A549 (cell line): ENCODE measurements around the gene GPR61. TPM values are rescaled to one million over a fixed set of nuclear protein-coding genes. Genes with fewer than 3 reads are reported as not detected.

Experiments
- ATAC-seq, 2 experiments: fragments of 200-7000 bp in 1 of 2; fragments of >200 bp in 1 of 2; cut with Nextera tagmentation in 1 of 2; cut with Tn5 transposase in 1 of 2; 3 replicates each; pipeline versions ENCODE4 v1.8.0 to v1.9.1; 2018 to 2020; ENCODE audit warnings: mild to moderate bottlenecking in 1 of 2, moderate library complexity in 1 of 2
- CTCF ChIA-PET: fragments of 300-600 bp; sonication (Branson Sonifier 250); formaldehyde crosslinking; extraction: SDS; loops from one replicate; lab custom pipeline; 2021; ENCODE audit warnings: antibody characterized with exemption, inconsistent platforms; lab: Yijun Ruan, JAX
- POLR2A ChIA-PET: fragments of 350-600 bp; formaldehyde crosslinking; extraction: SDS; loops from one replicate; lab custom pipeline; 2021; ENCODE audit warnings: antibody characterized with exemption, inconsistent platforms; lab: Yijun Ruan, JAX
- DNase-seq, 2 experiments: peaks; one replicate each; pipeline versions ENCODE4 v3.0.0 to v3.0.0-alpha.2; 2011 to 2016; ENCODE audit warnings: low read depth in 1 of 2, low spot score in 1 of 2
- FAIRE-seq: peaks from 2 replicates; lab custom pipeline; 2011; peaks lifted over from hg19 to GRCh38; lab: Jason Lieb, UNC
- H3K27ac ChIP-seq, 2 experiments: fragments of >200 bp; sonication (Bioruptor Twin); formaldehyde crosslinking; 3 replicates each; pipeline ENCODE4 v1.5.1; 2016 to 2017
- H3K4me1 ChIP-seq: fragments of >200 bp; sonication (Bioruptor Twin); formaldehyde crosslinking; 3 replicates; pipeline ENCODE4 v1.6.1; 2016
- H3K4me2 ChIP-seq: fragments of >200 bp; sonication (Bioruptor Twin); formaldehyde crosslinking; 3 replicates; pipeline ENCODE4 v1.6.1; 2016
- H3K4me3 ChIP-seq: fragments of >200 bp; sonication (Bioruptor Twin); formaldehyde crosslinking; 3 replicates; pipeline ENCODE4 v1.5.1; 2016
- H3K9me3 ChIP-seq: fragments of >200 bp; sonication (Bioruptor Twin); formaldehyde crosslinking; 3 replicates; pipeline ENCODE4 v1.6.1; 2016
- CHD2 ChIP-seq: fragments of 150-350 bp; IDR thresholded peaks from 2 replicates; pipeline ENCODE4 v1.6.1; 2014; ENCODE audit warnings: low read length; ENCODE audit not compliant: partially characterized antibody
- CHD4 ChIP-seq: fragments of 200-600 bp; sonication (generic); IDR thresholded peaks from 2 replicates; pipeline ENCODE4 v1.6.1; 2016; ENCODE audit warnings: antibody characterized with exemption, mild to moderate bottlenecking, borderline replicate concordance
- E2F6 ChIP-seq: IDR thresholded peaks from 2 replicates; pipeline ENCODE4 v1.6.1; 2012; ENCODE audit warnings: low read depth, borderline replicate concordance
- EHF ChIP-seq: fragments of 250-450 bp; sonication (Bioruptor Pico); IDR thresholded peaks from 2 replicates; pipeline ENCODE4 v1.5.0; 2020; ENCODE audit warnings: mild to moderate bottlenecking
- EP300 ChIP-seq, 2 experiments: fragments of >200 bp; sonication (Bioruptor Twin); formaldehyde crosslinking; IDR thresholded peaks; 2 replicates in 1 of 2; 3 replicates in 1 of 2; pipeline ENCODE4 v1.6.1; 2016 to 2017
- FOXS1 ChIP-seq: fragments of 250-450 bp; sonication (Bioruptor Pico); IDR thresholded peaks from 2 replicates; pipeline ENCODE4 v1.5.0; 2020; ENCODE audit warnings: mild to moderate bottlenecking, moderate library complexity
- HOXB13 ChIP-seq: fragments of 250-450 bp; sonication (Bioruptor Pico); IDR thresholded peaks from 2 replicates; pipeline ENCODE4 v1.5.0; 2020; ENCODE audit warnings: low read depth, mild to moderate bottlenecking, moderate library complexity
- JUN ChIP-seq, 2 experiments: fragments of >200 bp; sonication (Bioruptor Twin); formaldehyde crosslinking; IDR thresholded peaks; 2 replicates in 1 of 2; 3 replicates in 1 of 2; pipeline ENCODE4 v1.6.1; 2016 to 2017
- KDM1A ChIP-seq: fragments of 200-600 bp; sonication (generic); IDR thresholded peaks from 2 replicates; pipeline ENCODE4 v1.6.1; 2016; ENCODE audit warnings: low read depth, mild to moderate bottlenecking
- KDM5A ChIP-seq: fragments of 200-600 bp; sonication (generic); IDR thresholded peaks from 2 replicates; pipeline ENCODE4 v1.6.1; 2016; ENCODE audit warnings: antibody characterized with exemption, mild to moderate bottlenecking
- MAFK ChIP-seq: fragments of 450-650 bp; IDR thresholded peaks from 2 replicates; pipeline ENCODE4 v1.6.1; 2014; ENCODE audit not compliant: partially characterized antibody
- MAZ ChIP-seq: fragments of 150-350 bp; IDR thresholded peaks from 2 replicates; pipeline ENCODE4 v1.6.1; 2014; ENCODE audit warnings: antibody characterized with exemption, low read depth, low read length, borderline replicate concordance
- MYC ChIP-seq: IDR thresholded peaks from 2 replicates; pipeline ENCODE4 v1.6.1; 2012; ENCODE audit warnings: mild to moderate bottlenecking, inconsistent platforms, low read length, improper control_type of control experiment, borderline replicate concordance
- PBX3 ChIP-seq: IDR thresholded peaks from 2 replicates; pipeline ENCODE4 v1.6.1; 2012
- ZC3H11A ChIP-seq: fragments of 450-650 bp; IDR thresholded peaks from 2 replicates; pipeline ENCODE4 v1.6.1; 2014; ENCODE audit warnings: antibody characterized with exemption, mild to moderate bottlenecking
- WGBS: methylation state at CpG from one replicate; pipeline ENCODE4 v1.1.6; 2017; ENCODE audit errors: missing lambda C conversion rate; 5-methylcytosine and 5-hydroxymethylcytosine counted together
- polyA plus RNA-seq, 4 experiments: library from polyadenylated mRNA; depleted of rRNA in 3 of 4; stranded (reverse); fragments of >200 nt; fragmentation: RNase III in 1 of 4; extraction: RNeasy Plus Mini Kit Qiagen cat#74134 plus additional on column Dnase treatment in 1 of 4; gene quantifications; 2 replicates in 3 of 4; 3 replicates in 1 of 4; pipeline ENCODE4 v1.2.3, GENCODE V29; 2011 to 2017
- TF ChIP-seq, protein P1 (sequence below): fragments of 150-350 bp; IDR thresholded peaks from 2 replicates; pipeline ENCODE4 v1.6.1; 2014; ENCODE audit warnings: low read depth, mild to moderate bottlenecking, low read length
- TF ChIP-seq, protein P2 (sequence below): fragments of 250-450 bp; sonication (Bioruptor Pico); IDR thresholded peaks from 2 replicates; pipeline ENCODE4 v1.5.0; 2021; ENCODE audit warnings: mild to moderate bottlenecking, moderate library complexity, borderline replicate concordance
- TF ChIP-seq, protein P3 (sequence below): fragments of 200-600 bp; sonication (generic); IDR thresholded peaks from 2 replicates; pipeline ENCODE4 v1.6.1; 2016; ENCODE audit warnings: antibody characterized with exemption, mild to moderate bottlenecking, moderate library complexity

The GPR61 gene
- polyA plus RNA-seq, 2 of the 4 experiments (the other 2 are of a cell fraction), result 0.14 TPM; not detected in 1

- 41% methylated on average over 5 of the region's 5 CpGs for WGBS
- ATAC-seq, result peak in 1 of 2 experiments; percentile 21; a peak in 2 of 6 replicates
Observed at GRCh38 chr1:109516872-109517271, 22.8 kb upstream of the GPR61 start.

DNA sequence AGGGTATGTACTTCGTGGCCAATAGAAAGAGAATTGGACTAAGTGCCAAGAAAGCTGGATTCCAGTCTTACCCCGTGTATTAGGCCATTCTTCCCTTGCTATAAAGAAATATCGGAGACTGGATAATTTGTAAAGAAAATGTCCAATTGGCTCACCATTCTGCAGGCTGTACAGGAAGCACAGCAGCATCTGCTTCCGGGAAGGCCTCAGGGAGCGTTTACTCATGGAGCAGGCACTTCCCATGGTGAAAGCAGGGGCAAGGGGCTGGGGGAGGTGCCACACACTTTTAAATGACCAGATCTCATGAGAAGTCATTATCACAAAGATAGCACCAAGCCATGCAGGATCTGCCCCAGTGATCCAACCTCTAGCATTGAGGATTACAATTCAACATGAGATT, 22.3 kb upstream of the GPR61 start:
- ChIA-PET CTCF (interaction anchor here (1.5 to 16.9 kb wide), 3 partner anchors 13 to 25 kb away, joined by 4 to 232 read pairs (median 28); partner anchors contain the start of gene CYB561D1), POLR2A (no interaction called here)
- Histone ChIP-seq H3K27ac (no peak overlapping the region), H3K4me2 (no peak overlapping the region)
- ATAC-seq, result no peak
- TF ChIP-seq ZC3H11A, result no peak
- TF ChIP-seq FOXS1 (CRISPR knock-in tag), result no peak
- TF ChIP-seq EHF, result no peak
- TF ChIP-seq, all 56 proteins: peak for 0
- Histone ChIP-seq H3K9me3 (no peaks in the 10 kb centered on the region), H3K4me1 (no peaks in the 10 kb centered on the region), H3K4me3 (no peak overlapping the region)
- 60% methylated on average over 5 of the region's 5 CpGs for WGBS
- FAIRE-seq, result no peak
- DNase-seq, result no peak

More at GRCh38 chr1:109516872-109517271, 22.8 kb upstream of the GPR61 start:
- no peaks in the 10 kb centered on the region for H3K9me3 ChIP-seq
- H3K4me2 ChIP-seq, result no peak overlapping the region
- no peak for TF ChIP-seq MYC
- no peak for TF ChIP-seq EHF
- TF ChIP-seq, all 56 proteins: peak for 0
- ChIA-PET CTCF (interaction anchor here (1.5 to 16.9 kb wide), 4 partner anchors 13 to 25 kb away, joined by 4 to 232 read pairs (median 24); partner anchors contain the start of gene CYB561D1), POLR2A (no interaction called here)
- DNase-seq, result no peak
- Histone ChIP-seq H3K4me3 (no peak overlapping the region), H3K27ac (no peak overlapping the region), H3K4me1 (no peaks in the 10 kb centered on the region)
- no peak for FAIRE-seq

DNA sequence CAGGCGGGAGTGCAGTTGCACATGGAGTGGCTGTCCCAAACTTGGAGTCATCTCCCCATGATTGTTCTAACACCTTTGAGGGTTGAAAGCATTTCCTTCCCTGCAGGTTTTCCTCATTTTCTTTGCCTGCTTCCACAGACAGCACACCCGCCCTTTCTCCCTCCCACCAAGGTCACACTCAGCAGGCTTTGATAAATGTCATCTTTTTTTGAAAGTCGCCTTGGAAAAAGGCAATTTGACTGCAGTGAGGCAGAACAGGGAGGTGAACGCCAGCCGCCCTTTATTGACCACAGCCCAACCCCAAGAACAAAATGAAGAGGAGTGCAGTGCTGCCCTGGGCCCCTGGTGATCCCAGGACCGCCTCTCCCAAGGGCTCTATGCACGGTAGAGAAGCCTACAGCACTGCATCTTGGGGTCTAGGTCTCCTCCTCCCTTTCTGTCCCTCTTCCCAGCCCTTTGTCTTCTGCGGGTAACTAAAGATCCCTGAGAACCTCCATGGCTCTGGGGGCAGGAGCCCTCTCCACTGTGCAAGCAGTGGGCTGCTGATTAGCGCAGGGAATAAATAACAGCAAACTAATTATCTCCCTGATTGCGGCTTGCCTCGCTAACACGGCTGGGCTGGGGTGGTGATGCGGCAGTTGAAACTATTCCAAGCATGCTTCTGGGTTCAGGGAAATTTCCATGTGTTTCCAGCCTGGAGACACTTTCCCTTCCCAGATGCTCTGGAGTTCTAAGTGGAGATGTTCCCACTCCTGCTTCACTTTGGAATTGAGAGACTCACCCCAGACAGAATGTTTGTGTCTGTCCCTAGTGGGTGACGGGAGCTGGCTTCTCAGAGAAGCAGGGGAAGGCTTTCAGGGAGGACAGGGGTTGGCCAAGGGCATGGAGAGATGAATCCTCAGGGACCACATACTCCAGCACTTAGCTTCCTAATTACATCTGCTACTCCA, 18.4 kb upstream of the GPR61 start:
- no peak for DNase-seq
- ChIA-PET POLR2A (no interaction called here), CTCF (interaction anchor here (4.0 to 21.4 kb wide), 4 partner anchors 9 to 29 kb away, joined by 28 to 749 read pairs (median 138); partner anchors contain the start of genes ATXN7L2 and CYB561D1)
- H3K4me2 ChIP-seq, result no peak overlapping the region
- H3K4me1 ChIP-seq, result no peaks in the 10 kb centered on the region
- 58% methylated on average over 14 of the region's 14 CpGs for WGBS
- no peak for FAIRE-seq
- H3K27ac ChIP-seq, result no peak overlapping the region
- no peak for ATAC-seq
- TF ChIP-seq KDM1A (no peak), EP300 (IDR thresholded peaks at IDR 0.05) (no peak)
- H3K4me3 ChIP-seq, result no peak overlapping the region
- H3K9me3 ChIP-seq, result peaks cover 2% of the 10 kb centered on the region; the same call in 1 of the 3 replicates

DNA sequence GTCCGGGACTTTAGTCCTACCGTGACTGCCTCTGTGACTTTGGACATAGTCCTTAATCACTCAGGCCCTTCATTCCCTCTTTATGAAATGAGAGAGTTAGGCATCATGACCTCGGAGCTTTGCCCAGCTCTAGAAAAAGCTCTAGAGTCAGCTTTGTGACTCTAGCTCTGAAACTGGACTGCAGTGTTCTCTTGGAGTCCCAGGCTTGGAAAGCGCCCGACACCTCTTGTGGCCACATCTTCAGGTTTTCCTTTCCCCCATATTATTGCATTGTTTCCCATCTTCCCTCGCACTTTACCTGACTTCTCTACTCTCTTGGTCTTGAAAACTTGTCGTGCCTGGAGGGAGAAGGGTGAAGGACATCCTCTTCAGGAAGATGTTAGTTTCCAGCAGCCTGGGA, 17.6 kb upstream of the GPR61 start:
- ATAC-seq (no peak), DNase-seq (no peak), FAIRE-seq (no peak)
- ChIA-PET CTCF (interaction anchor here (4.0 to 21.4 kb wide), 2 partner anchors 11 to 30 kb away, joined by 44 to 749 read pairs; partner anchors contain the start of genes ATXN7L2 and CYB561D1), POLR2A (no interaction called here)
- Histone ChIP-seq H3K4me2 (no peak overlapping the region), H3K4me1 (no peaks in the 10 kb centered on the region), H3K9me3 (peaks cover 2% of the 10 kb centered on the region; the same call in 1 of the 3 replicates), H3K4me3 (no peak overlapping the region), H3K27ac (no peak overlapping the region)
- 68% methylated on average over 7 of the region's 7 CpGs for WGBS
- TF ChIP-seq CHD2 (no peak), CHD4 (no peak), MAFK (no peak), E2F6 (no peak), HOXB13 (CRISPR knock-in tag) (no peak), JUN (IDR thresholded peaks at IDR 0.05) (no peak), MAZ (no peak), KDM5A (no peak), PBX3 (no peak), KDM1A (no peak)
- TF ChIP-seq, protein P1, sequence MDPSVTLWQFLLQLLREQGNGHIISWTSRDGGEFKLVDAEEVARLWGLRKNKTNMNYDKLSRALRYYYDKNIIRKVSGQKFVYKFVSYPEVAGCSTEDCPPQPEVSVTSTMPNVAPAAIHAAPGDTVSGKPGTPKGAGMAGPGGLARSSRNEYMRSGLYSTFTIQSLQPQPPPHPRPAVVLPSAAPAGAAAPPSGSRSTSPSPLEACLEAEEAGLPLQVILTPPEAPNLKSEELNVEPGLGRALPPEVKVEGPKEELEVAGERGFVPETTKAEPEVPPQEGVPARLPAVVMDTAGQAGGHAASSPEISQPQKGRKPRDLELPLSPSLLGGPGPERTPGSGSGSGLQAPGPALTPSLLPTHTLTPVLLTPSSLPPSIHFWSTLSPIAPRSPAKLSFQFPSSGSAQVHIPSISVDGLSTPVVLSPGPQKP, result no peak
- TF ChIP-seq, protein P2, sequence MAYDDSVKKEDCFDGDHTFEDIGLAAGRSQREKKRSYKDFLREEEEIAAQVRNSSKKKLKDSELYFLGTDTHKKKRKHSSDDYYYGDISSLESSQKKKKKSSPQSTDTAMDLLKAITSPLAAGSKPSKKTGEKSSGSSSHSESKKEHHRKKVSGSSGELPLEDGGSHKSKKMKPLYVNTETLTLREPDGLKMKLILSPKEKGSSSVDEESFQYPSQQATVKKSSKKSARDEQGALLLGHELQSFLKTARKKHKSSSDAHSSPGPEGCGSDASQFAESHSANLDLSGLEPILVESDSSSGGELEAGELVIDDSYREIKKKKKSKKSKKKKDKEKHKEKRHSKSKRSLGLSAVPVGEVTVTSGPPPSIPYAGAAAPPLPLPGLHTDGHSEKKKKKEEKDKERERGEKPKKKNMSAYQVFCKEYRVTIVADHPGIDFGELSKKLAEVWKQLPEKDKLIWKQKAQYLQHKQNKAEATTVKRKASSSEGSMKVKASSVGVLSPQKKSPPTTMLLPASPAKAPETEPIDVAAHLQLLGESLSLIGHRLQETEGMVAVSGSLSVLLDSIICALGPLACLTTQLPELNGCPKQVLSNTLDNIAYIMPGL (CRISPR knock-in tag), result no peak
- TF ChIP-seq, protein P3, sequence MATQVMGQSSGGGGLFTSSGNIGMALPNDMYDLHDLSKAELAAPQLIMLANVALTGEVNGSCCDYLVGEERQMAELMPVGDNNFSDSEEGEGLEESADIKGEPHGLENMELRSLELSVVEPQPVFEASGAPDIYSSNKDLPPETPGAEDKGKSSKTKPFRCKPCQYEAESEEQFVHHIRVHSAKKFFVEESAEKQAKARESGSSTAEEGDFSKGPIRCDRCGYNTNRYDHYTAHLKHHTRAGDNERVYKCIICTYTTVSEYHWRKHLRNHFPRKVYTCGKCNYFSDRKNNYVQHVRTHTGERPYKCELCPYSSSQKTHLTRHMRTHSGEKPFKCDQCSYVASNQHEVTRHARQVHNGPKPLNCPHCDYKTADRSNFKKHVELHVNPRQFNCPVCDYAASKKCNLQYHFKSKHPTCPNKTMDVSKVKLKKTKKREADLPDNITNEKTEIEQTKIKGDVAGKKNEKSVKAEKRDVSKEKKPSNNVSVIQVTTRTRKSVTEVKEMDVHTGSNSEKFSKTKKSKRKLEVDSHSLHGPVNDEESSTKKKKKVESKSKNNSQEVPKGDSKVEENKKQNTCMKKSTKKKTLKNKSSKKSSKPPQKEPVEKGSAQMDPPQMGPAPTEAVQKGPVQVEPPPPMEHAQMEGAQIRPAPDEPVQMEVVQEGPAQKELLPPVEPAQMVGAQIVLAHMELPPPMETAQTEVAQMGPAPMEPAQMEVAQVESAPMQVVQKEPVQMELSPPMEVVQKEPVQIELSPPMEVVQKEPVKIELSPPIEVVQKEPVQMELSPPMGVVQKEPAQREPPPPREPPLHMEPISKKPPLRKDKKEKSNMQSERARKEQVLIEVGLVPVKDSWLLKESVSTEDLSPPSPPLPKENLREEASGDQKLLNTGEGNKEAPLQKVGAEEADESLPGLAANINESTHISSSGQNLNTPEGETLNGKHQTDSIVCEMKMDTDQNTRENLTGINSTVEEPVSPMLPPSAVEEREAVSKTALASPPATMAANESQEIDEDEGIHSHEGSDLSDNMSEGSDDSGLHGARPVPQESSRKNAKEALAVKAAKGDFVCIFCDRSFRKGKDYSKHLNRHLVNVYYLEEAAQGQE, result no peak
